ENCODE measurements around the gene ACTL7B.
"Not testable (repeated sequence)": the region's sequence is repeated elsewhere in the genome, so short reads cannot be mapped to it uniquely, and the experiment has no call there.

The ACTL7B gene

DNA sequence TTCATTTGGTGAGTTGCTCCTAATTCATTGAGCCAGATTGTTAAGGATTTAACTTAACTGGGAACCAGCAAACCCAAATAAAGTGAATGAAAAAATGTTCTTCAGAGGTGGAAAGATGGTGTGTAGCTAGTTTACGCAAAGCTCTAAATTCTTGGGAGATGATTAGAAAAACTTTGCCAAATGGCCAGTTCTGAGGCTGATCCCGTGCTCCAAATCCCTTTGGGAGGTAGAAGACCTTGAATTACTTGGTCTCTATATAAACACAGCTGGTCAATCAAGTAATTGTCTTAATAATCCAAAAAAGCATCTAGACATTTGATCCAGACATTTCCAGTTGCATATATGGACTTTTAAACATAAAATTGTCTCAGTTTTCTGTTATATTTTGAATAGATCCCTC is 11.4 kb downstream of the ACTL7B start:
- no peak for DNase-seq

DNA sequence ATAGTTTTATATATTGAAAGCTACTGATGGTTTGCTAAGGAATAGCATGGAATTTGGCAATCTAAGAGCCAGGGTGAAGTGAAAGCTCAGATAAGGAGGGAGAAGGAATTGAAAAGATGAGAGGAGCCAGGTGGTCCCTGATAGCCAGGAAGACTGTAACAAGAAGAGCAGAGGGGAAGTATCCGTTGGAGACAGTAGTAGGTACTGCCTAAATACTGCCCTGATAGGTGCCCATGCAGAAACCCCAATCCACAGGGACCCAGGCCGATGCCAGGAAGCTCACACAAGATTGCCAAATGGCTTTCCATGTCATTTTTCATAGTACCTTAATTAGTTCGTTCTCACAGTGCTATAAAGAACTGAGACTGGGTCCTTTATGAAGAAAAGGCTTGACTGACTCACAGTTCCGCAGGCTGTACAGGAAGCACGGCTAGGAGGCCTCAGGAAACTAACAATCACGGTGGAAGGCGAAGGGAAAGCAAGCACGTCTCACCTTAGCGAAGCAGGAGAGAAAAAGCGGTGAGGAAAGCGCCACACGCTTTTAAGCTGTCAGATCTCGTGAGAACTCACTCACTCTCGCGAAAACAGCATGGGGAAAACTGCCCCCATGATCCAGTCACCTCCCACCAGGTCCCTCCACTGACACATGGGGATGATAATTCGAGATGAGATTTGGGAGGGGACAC is 13.0 kb downstream of the ACTL7B start:
- no peak for DNase-seq

DNA sequence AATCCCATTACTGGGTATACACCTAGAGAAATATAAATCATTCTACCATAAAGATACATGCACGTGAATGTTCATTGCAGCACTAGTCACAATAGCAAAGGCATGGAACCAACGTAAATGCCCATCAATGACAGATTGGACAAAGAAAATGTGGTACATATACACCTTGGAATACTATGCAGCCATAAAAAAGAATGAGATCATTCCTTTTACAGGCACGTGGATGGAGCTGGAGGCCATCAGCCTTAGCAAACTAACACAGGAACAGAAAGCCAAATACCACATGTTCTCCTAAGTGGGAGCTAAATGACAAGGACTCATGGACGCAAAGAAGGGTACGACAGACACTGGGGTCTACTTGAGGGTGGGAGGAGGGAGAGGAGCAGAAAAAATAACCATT is 16.2 kb downstream of the ACTL7B start:
- DNase-seq = not testable (repeated sequence)

DNA sequence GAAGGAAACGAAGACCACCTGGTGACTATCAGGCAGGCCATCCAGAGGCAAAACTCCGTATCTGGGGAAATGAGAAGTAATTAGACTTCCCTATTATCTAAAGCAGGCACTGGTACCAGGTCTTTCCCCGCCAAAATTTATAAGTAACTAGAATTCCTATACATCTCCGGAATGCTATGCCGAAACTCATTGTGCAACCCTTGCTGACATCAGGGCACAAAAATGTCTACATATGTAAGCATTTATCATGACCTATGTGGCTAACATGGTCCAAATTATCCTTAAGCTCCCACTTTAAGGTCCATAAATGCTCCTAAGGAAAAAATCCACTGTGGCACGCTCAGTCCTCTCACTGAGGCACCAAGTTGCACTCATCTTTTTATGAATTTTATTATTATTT is 17.8 kb downstream of the ACTL7B start:
- no peak for DNase-seq

DNA sequence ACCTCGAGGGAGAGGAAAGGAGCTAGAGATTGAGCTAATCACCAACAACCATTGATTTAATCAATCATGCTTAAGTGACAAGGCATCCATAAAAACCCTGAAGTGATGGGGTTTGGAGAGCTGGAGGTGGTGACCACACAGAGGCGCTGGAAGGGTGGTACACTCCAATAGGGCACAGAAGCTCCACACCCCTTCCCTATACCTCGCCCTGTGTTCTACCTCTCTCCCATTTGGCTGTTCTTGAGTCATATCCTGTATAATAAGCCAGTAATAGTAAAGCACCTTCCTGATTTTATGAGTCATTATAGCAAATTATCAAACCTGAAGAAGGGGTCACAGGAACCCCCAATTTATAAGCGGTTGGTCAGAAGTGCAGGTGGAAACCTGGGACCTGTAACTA is 18.3 kb downstream of the ACTL7B start:
- DNase-seq = no peak

DNA sequence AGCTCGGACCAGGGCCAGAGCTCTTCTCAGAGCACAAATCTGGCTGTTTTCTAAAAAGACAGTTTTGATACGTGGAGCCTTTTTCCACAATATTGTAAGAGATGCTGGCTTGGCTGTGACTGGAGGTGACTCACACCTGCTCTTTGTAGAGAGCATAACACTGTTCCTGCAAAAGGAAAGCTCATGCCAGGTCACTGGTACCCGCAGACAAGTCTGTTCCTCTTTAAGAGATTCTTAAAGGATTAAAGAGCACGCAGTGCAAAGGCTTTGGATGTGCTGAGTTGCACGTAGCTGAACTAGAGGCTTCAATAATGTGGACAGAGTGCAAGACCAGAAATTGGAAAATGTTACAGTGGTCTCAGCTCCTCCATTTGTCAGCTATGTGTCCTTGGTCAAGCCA is 19.0 kb downstream of the ACTL7B start:
- DNase-seq = no peak

DNA sequence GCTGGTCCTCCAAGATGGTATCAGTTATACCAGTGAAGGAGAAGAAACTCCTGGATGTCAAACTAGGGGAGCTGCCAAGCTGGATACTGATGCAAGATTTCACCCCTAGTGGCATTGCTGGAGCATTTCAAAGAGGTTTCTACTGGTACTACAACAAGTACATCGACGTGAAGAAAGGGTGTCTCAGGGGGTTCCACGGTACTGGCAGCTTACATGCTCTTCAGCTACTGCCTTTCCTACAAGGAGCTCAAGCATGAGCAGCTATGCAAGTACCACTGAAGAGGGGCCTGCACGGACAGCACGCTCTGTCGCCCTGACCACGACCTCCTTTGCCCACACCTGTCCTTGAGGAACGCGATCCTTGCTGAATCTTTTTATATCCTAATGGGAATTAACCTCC is 19.5 kb downstream of the ACTL7B start:
- no peak for DNase-seq

DNA sequence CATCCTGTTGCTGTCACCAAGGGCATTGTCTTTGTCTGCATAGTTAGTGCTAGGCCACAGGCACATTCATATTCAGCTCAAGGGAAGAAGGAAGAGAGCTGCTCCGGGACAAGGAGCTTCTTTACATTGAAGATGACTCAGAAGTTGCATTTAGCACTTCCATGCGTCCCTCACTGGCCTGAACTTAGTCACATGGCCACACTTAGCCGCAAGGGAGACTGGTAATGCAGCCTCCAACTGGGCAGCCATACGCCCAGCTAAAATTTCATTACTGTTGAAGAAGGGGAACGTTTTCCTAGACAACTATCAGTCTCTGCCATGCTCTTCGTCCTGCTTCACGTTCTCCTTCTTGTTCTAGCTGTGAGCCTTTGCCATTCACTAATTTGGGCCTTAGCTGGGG is 20.0 kb downstream of the ACTL7B start:
- DNase-seq = no peak

DNA sequence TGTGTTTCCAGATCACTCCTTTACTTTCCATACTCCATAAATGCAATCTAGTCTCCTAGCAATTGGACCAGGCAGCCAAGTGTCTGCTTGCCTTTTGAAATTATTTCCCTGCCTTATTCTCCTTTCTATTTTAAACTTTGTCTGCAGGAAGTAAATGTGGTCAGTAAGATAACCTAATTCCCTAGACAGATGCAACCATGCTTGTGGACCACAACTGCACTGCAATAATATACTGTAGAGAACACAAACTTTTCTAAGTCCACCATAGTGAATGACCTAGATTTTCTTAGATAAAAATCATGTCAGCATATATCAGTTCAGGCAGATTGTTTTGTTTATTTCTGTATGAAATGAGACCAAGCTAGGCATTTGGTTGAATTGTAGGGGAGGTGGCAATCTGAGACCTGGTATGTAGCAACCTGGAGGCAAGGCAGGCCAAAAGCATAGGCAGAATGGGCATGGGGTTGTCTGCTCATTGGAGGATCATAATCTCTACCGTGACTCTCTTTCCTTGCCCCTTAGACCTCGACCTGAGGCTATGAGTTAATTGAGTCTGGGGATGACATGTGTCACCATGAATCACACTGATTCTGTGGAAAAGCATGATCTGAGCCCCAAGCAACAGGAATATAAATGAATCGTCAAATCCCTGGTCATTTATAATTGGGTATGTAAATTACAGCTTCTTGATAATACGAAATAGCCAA is 20.7 kb downstream of the ACTL7B start:
- DNase-seq = peak; percentile 72 to 81

DNA sequence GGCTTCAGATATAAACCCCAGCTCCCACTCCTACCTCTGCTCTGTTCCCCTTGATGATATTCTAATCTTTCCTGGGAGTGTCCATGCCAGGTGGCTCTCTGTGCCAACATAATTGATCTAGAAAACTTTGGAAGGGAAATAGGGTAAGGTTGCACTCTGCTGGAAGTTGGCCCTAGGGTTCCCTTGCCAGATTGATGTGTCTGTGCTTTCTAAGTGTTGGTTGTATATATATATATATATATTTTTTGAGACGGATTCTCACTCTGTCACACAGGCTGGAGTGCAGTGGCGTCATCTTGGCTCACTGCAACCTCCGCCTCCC is 23.6 kb downstream of the ACTL7B start:
- DNase-seq = no peak

DNA sequence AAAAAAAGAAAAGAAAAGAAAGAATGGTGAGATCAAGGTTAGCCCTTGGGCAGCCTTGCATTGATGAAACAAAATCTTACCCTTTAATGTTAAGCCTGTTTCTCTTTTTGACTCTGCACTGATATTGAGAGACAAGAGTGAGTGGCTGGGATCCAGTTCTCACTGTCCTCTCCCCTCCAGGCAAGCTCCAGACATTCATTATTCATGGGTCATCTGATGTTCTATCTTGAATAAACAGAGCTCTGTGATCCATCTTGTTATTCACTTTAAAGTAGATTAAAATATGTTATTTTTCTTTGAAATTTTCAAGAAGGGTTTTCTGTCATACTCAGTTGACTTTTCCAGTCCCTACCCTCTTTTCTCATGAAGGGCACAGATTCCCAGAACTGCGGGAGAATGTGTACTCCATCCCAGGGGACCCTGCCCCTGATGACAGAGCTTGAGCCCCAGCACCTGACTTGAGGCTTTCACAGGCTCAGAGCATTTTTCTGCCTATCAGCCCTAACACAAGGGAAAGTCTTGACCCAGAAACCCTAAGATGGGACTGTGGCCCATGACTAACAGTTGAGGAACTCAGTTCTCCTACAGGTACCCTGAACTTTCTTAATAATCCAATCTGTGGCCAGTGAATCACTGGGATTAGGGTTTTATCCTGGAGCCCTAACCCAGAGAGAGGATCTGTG is 24.1 kb downstream of the ACTL7B start:
- DNase-seq = no peak

DNA sequence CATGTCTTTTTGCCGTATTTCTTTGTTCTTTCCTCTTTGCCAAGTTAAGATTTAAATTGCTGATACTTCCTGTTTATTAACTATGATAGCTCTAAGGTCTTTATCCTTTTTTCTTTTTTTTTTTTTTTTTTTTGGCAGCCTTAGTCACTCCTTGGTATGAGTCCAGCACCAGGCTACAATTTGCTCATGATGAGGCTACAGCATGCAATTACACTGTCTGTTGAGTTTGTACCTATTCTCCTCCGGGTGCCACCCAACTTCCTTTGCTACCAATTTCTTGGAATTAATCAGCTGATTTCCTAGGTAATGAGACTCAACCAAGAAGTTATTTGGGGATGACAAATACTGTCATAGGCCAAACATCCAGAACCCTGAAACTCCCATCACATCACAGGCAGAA is 25.5 kb downstream of the ACTL7B start:
- DNase-seq = no peak

DNA sequence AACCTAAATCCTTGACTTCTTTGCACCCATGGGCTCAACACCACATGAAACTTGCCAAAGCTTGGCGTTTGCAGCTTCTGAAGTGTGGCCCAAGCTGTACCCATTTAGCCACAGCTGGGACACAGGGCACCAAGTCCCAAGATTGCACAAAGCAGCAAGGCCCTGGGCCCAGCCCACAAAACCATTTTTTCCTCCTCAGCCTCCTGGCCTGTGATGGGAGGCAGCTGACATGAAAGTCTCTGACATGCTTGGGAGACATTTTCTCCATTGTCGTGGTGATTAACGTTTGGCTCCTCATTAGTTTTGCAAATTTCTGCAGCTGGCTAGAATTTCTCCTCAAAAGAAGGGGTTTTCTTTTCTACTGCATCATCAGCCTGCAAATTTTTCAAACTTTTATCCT is 32.0 kb downstream of the ACTL7B start:
- DNase-seq = no peak

DNA sequence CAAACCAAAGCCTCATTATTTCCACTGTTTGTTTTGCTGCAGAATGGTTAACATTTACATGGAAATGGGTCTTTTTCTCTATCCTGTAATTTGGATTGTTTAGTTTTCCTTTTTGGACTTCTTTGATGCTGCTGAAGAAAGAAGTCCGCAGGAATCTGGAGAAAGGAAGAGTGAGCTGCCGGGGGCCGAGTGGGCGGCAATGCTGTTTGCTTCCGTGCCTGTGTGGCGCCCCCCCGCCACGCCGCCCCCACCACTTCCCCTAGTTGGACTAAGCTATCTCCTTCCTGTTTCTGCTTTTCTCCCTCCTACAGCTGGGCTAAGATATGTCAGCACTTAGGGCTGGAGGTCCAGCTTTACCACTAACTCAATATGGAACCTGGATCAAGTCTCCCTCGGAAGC is 39.7 kb downstream of the ACTL7B start:
- peak; percentile 62 to 76 for DNase-seq

DNA sequence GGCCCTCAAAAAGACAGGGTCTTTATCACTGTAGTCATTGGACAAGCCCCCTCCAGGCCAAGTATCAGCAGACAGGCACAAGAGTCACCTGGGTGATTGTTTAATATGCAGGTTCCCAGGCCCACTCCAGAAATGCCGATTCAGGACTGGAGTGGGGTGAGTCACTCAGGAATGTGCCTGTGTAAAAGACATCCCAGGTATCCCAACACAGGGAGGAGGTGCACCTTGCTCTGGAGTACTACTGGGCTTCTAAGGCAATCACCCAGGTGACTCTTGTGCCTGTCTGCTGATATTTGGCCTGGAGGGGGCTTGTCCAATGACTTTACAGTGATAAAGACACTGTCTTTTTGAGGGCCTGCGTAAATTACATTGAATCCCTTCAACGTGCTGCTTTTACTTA is 40.6 kb downstream of the ACTL7B start:
- DNase-seq = no peak

DNA sequence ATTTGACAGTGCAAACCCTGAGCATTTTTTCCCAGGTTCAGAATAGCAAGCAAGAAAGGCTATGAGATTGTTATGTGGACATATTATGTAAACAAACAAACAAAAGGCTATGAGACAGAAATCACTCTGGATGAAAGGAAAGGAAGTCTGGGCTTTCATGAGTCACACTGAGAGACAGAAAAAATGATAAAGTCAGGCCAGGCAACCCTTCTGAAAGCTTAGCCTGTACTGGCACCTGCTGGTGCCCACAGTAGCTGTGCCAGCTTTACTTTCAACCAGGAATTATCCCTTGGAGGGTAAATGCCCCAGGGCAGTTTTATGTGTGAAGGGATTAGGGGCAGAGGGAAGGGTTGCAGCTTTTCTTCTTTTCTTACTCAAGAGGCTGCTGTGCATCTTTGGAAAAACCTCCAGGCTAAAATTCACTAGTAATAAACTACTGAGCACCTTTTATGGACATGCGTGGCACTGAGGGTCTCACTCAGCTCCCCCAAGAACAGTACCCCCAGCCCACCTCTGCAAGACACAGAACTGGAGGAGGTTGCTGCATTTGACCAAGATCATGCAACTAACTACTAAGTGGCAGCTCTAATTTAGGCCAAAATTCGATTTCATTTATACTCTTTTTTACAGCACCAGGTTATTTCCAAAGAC is 41.7 kb downstream of the ACTL7B start:
- peak; percentile 13 to 55 for DNase-seq

DNA sequence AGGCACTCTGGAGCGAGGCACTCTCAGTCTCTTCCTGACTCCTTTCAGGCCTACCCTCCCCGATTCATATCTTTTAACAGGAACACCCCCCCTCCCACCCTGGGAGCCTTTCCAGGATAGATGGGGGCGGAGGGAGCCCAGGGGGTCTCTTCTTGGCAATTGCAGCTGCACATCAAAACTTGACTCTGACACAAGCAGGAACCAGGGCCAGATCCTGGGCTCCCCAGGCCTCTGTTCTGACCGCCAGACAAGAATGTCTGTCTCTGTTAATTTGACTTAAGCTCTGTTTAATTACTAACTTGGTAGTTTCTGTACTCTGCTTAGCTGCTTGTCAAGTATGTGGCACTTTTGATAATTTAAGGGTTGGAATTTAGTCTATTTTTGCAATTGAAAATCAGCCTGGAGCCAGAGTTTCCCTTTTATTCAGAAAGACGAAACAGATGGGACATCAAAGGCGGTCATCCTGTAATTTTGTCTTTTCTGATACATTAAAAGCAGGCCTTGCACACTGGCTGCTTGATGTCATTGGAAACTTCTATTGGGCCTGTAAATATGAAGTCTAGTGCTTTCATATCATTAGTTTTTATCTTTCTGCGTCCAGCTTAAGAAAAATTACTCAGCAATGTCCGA is 43.3 kb downstream of the ACTL7B start:
- DNase-seq = no peak

DNA sequence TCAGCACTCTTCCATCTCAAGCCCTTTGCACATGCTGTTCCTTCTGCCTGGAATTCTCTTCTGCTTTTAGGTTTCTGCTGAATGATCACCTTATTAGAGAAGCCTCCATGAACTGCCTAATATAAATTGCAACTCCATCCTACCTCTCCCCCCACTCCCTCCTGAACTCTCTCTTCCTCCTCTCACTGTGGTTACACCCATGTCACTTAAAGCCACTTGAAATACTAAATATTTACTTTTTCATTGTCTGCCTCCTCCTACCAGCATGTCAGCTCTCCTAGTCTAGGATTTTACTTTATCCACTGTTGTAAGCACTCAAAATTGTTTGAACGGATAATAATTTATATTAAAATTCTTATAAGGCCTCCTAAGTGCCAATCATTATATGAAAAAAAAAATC is 43.8 kb downstream of the ACTL7B start:
- DNase-seq = no peak

DNA sequence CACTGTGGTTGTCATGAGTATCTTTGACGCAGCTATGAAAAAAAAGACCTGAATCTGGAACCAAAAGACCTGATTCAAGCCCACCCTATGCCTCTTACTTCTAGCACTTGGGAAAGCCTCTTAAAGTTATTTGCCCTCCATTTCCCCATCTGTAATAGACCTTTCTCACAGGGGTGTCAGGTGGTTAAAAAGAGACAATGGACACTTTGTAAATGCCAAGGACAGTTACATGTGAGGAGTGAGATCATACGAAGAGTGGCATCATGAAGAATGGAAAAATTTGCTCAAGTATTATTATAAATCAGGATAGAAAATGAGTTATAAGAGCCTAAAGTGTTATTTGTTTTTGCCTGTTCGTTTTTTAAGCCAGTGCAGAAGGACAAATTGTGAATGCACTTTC is 46.5 kb downstream of the ACTL7B start:
- no peak for DNase-seq

All from Kasumi-1 (cell line).